Ishikawa (cell line): Measurements from ENCODE around the gene TOR1B.

Experiments
- CEBPB ChIP-seq: IDR thresholded peaks from 2 replicates; pipeline ENCODE4 v1.6.1; 2012
- EGR1 ChIP-seq: IDR thresholded peaks from 2 replicates; pipeline ENCODE4 v1.6.1; 2012
- EP300 ChIP-seq: IDR thresholded peaks from 2 replicates; pipeline ENCODE4 v1.6.1; 2012; ENCODE audit warnings: borderline replicate concordance
- FOXM1 ChIP-seq: IDR thresholded peaks from 2 replicates; pipeline ENCODE4 v1.6.1; 2012; ENCODE audit warnings: low read depth, borderline replicate concordance
- NFIC ChIP-seq: IDR thresholded peaks from 2 replicates; pipeline ENCODE4 v1.6.1; 2012
- RAD21 ChIP-seq: IDR thresholded peaks from 2 replicates; pipeline ENCODE4 v1.6.1; 2012; ENCODE audit warnings: low read depth
- TAF1 ChIP-seq: IDR thresholded peaks from 2 replicates; pipeline ENCODE4 v1.6.1; 2012; ENCODE audit warnings: low read depth, mild to moderate bottlenecking
- TCF12 ChIP-seq: IDR thresholded peaks from 2 replicates; pipeline ENCODE4 v1.6.1; 2012; ENCODE audit warnings: low read depth
- TEAD4 ChIP-seq: IDR thresholded peaks from 2 replicates; pipeline ENCODE4 v1.6.1; 2012
- YY1 ChIP-seq: IDR thresholded peaks from 2 replicates; pipeline ENCODE4 v1.6.1; 2012; ENCODE audit warnings: low read depth
- ZBTB7A ChIP-seq: IDR thresholded peaks from 2 replicates; pipeline ENCODE4 v1.6.1; 2012; ENCODE audit warnings: low read depth
- TF ChIP-seq, protein P1 (sequence below): IDR thresholded peaks from 2 replicates; pipeline ENCODE4 v1.6.1; 2012
- TF ChIP-seq, protein P2 (sequence below): IDR thresholded peaks from 2 replicates; pipeline ENCODE4 v1.6.1; 2012; ENCODE audit warnings: low read depth, mild to moderate bottlenecking

DNA sequence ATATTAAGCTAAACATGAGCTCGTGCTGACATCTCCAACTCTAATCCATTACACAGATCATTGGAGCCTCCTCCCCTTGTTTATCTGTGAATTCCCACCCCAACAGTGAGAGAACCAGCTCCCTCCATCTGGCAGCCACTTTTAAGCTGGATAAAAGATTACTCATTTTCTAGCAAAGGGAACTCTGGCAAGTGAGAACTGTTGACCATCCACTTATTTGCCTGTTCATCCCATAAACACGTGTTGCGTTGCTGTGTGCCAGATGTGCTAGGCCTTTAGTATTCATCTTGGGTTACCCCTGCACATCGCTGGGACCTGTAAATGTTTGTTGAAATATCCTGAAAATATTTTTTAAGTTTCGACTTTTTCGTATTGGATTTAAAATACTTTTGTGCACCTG, 23.4 kb downstream of the TOR1B start:
- TF ChIP-seq TEAD4 (no peak), TCF12 (no peak), TAF1 (no peak), EGR1 (no peak), CEBPB (no peak), NFIC (no peak), EP300 (no peak), ZBTB7A (no peak), FOXM1 (no peak), YY1 (no peak), RAD21 (no peak)
- TF ChIP-seq, protein P1, sequence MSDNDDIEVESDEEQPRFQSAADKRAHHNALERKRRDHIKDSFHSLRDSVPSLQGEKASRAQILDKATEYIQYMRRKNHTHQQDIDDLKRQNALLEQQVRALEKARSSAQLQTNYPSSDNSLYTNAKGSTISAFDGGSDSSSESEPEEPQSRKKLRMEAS: no peak
- TF ChIP-seq, protein P2, sequence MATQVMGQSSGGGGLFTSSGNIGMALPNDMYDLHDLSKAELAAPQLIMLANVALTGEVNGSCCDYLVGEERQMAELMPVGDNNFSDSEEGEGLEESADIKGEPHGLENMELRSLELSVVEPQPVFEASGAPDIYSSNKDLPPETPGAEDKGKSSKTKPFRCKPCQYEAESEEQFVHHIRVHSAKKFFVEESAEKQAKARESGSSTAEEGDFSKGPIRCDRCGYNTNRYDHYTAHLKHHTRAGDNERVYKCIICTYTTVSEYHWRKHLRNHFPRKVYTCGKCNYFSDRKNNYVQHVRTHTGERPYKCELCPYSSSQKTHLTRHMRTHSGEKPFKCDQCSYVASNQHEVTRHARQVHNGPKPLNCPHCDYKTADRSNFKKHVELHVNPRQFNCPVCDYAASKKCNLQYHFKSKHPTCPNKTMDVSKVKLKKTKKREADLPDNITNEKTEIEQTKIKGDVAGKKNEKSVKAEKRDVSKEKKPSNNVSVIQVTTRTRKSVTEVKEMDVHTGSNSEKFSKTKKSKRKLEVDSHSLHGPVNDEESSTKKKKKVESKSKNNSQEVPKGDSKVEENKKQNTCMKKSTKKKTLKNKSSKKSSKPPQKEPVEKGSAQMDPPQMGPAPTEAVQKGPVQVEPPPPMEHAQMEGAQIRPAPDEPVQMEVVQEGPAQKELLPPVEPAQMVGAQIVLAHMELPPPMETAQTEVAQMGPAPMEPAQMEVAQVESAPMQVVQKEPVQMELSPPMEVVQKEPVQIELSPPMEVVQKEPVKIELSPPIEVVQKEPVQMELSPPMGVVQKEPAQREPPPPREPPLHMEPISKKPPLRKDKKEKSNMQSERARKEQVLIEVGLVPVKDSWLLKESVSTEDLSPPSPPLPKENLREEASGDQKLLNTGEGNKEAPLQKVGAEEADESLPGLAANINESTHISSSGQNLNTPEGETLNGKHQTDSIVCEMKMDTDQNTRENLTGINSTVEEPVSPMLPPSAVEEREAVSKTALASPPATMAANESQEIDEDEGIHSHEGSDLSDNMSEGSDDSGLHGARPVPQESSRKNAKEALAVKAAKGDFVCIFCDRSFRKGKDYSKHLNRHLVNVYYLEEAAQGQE: no peak
